ENCODE measurements around the gene ITGBL1.

DNA sequence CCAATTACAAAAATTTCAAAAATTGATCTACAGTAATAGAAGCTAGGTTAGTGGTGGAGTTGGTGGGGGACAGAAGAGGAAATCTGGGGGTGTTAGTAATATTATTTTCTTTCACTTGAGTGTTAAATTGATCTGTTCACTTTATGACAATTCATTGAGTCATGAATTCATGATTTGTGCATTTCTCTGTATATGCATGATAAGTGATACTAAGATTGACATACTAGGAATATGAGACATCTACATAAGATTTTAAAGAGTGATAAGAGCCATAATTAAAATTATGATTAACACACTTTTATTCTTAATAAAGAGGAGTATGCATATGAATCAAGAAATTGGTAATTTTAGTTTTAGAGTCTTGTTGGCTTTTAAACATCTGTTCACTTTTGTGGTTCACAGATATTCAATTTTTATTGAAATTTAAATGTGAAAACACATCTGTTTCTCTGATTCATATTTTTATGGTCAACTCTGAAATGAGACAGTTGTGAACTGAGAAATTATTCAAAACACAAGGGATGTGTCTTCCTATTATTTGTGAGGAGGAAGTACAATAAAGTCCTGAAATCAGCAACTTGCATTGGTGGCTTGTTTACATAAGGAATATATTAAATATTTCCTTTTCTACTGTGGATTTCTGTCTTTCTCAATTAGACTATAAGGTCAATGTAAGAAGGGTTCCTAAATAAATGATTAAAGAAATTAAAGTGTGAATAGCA, 196.5 kb downstream of the ITGBL1 start:
- TF ChIP-seq POLR2AphosphoS5 (IDR thresholded peaks at IDR 0.05) (no peak), EP300 (IDR thresholded peaks at IDR 0.05) (no peak)

All from suprapubic skin (tissue), 4 donors.